ENCODE measurements around the gene PACRG.
A peak's percentile ranks its signal among the peaks of the same experiment; 100 is the strongest.

Gene PACRG

GRCh38 chr6:163347021-163347446, 619.3 kb downstream of the PACRG start:
- no peak overlapping the region for H3K27ac ChIP-seq (ENCODE audit: low read depth, low read length)

GRCh38 chr6:163348789-163349680, 621.3 kb downstream of the PACRG start:
- Histone ChIP-seq H2BK5ac (ENCODE audit: low read depth, low read length, poor library complexity) (no peak overlapping the region), H2BK120ac (ENCODE audit: insufficient read depth, low read length, poor library complexity) (no peak overlapping the region), H3K79me1 (ENCODE audit: low read length) (peaks cover 15% of the 10 kb centered on the region), H3K18ac (ENCODE audit: low read length) (no peak overlapping the region), H4K91ac (ENCODE audit: low read depth, low read length) (no peak overlapping the region), H3K14ac (ENCODE audit: low read length) (no peak overlapping the region), H2BK12ac (ENCODE audit: low read length) (no peak overlapping the region), H3K4ac (ENCODE audit: low read depth, low read length) (no peak overlapping the region), H3K9ac (ENCODE audit: low read length) (no peak overlapping the region), H3K4me1 (ENCODE audit: control insufficient read depth in 1 of 2, insufficient read depth in 2 of 2, low read length in 2 of 2) (peaks cover 15% of the 10 kb centered on the region in 2 experiments), H3K4me2 (ENCODE audit: low read length) (no peak overlapping the region), H3K79me2 (ENCODE audit: control insufficient read depth, insufficient read depth, low read length, poor library complexity) (no peaks in the 10 kb centered on the region), H3K9me3 (ENCODE audit: insufficient read depth, low read depth, low read length) (no peaks in the 10 kb centered on the region), H2AFZ (ENCODE audit: insufficient read depth, low read length, poor library complexity) (no peak overlapping the region), H3K27me3 (ENCODE audit: insufficient read depth, low read length) (no peaks in the 10 kb centered on the region), H3K36me3 (ENCODE audit: control insufficient read depth in 1 of 2, insufficient read depth in 2 of 2, low read length in 2 of 2) (no peaks in the 10 kb centered on the region), H3K4me3 (ENCODE audit: low read depth, low read length) (no peak overlapping the region), H3K23ac (ENCODE audit: low read length) (no peak overlapping the region), H3K27ac (ENCODE audit: low read depth, low read length) (no peak overlapping the region), H4K8ac (ENCODE audit: low read depth, low read length) (no peak overlapping the region), H4K12ac (ENCODE audit: low read depth, low read length) (no peak overlapping the region), H2AK5ac (ENCODE audit: low read length) (no peak overlapping the region)
- DNase-seq, result no peak
- no CpG with 5 or more reads among the region's 9 CpGs for WGBS (ENCODE audit: extremely low coverage, insufficient coverage, insufficient read length)

More at GRCh38 chr6:163347021-163347446, 619.3 kb downstream of the PACRG start:
- Histone ChIP-seq H3K4me3 (ENCODE audit: low read depth, low read length) (no peak overlapping the region), H2BK5ac (ENCODE audit: low read depth, low read length, poor library complexity) (no peak overlapping the region), H3K4me2 (ENCODE audit: low read length) (no peak overlapping the region), H3K14ac (ENCODE audit: low read length) (no peak overlapping the region), H2AK5ac (ENCODE audit: low read length) (no peak overlapping the region), H3K18ac (ENCODE audit: low read length) (no peak overlapping the region), H3K23ac (ENCODE audit: low read length) (no peak overlapping the region), H3K4ac (ENCODE audit: low read depth, low read length) (no peak overlapping the region), H3K9me3 (ENCODE audit: insufficient read depth, low read depth, low read length) (no peaks in the 10 kb centered on the region), H4K8ac (ENCODE audit: low read depth, low read length) (no peak overlapping the region), H3K27me3 (ENCODE audit: insufficient read depth, low read length) (no peaks in the 10 kb centered on the region), H2BK12ac (ENCODE audit: low read length) (no peak overlapping the region), H3K4me1 (ENCODE audit: control insufficient read depth in 1 of 2, insufficient read depth in 2 of 2, low read length in 2 of 2) (peaks cover 4 to 7% of the 10 kb centered on the region in 2 experiments), H3K79me1 (ENCODE audit: low read length) (peaks cover 6% of the 10 kb centered on the region), H4K91ac (ENCODE audit: low read depth, low read length) (no peak overlapping the region), H2AFZ (ENCODE audit: insufficient read depth, low read length, poor library complexity) (peak overlapping the region; percentile 23), H4K12ac (ENCODE audit: low read depth, low read length) (no peak overlapping the region), H3K9ac (ENCODE audit: low read length) (no peak overlapping the region), H3K36me3 (ENCODE audit: control insufficient read depth in 1 of 2, insufficient read depth in 2 of 2, low read length in 2 of 2) (no peaks in the 10 kb centered on the region), H2BK120ac (ENCODE audit: insufficient read depth, low read length, poor library complexity) (no peak overlapping the region), H3K79me2 (ENCODE audit: control insufficient read depth, insufficient read depth, low read length, poor library complexity) (no peaks in the 10 kb centered on the region)
- WGBS (ENCODE audit: extremely low coverage, insufficient coverage, insufficient read length), result no CpG with 5 or more reads among the region's 12 CpGs
- peak in 1 of 2 donors; percentile 16 for DNase-seq

- H3K9ac ChIP-seq (ENCODE audit: low read length), result no peak overlapping the region
- peaks cover 16% of the 10 kb centered on the region for H3K79me1 ChIP-seq (ENCODE audit: low read length)
- no peaks in the 10 kb centered on the region for H3K36me3 ChIP-seq (ENCODE audit: control insufficient read depth in 1 of 2, insufficient read depth in 2 of 2, low read length in 2 of 2)
- no peak overlapping the region for H3K4ac ChIP-seq (ENCODE audit: low read depth, low read length)
- no peak overlapping the region for H3K14ac ChIP-seq (ENCODE audit: low read length)
- no peak overlapping the region for H4K12ac ChIP-seq (ENCODE audit: low read depth, low read length)
- no CpG with 5 or more reads among the region's 8 CpGs for WGBS (ENCODE audit: extremely low coverage, insufficient coverage, insufficient read length)
- no peak overlapping the region for H3K23ac ChIP-seq (ENCODE audit: low read length)
- H3K27ac ChIP-seq (ENCODE audit: low read depth, low read length), result no peak overlapping the region
- no peak overlapping the region for H2BK5ac ChIP-seq (ENCODE audit: low read depth, low read length, poor library complexity)
- no peak overlapping the region for H2BK120ac ChIP-seq (ENCODE audit: insufficient read depth, low read length, poor library complexity)
- no peaks in the 10 kb centered on the region for H3K27me3 ChIP-seq (ENCODE audit: insufficient read depth, low read length)
- peaks cover 16 to 19% of the 10 kb centered on the region in 2 experiments for H3K4me1 ChIP-seq (ENCODE audit: control insufficient read depth in 1 of 2, insufficient read depth in 2 of 2, low read length in 2 of 2)
- H2BK12ac ChIP-seq (ENCODE audit: low read length), result no peak overlapping the region
- H3K9me3 ChIP-seq (ENCODE audit: insufficient read depth, low read depth, low read length), result no peaks in the 10 kb centered on the region
- H3K4me3 ChIP-seq (ENCODE audit: low read depth, low read length), result no peak overlapping the region
- H3K79me2 ChIP-seq (ENCODE audit: control insufficient read depth, insufficient read depth, low read length, poor library complexity), result no peaks in the 10 kb centered on the region
- DNase-seq, result no peak
- no peak overlapping the region for H2AFZ ChIP-seq (ENCODE audit: insufficient read depth, low read length, poor library complexity)
- H4K91ac ChIP-seq (ENCODE audit: low read depth, low read length), result no peak overlapping the region
- no peak overlapping the region for H3K18ac ChIP-seq (ENCODE audit: low read length)
- no peak overlapping the region for H2AK5ac ChIP-seq (ENCODE audit: low read length)
- no peak overlapping the region for H4K8ac ChIP-seq (ENCODE audit: low read depth, low read length)
- H3K4me2 ChIP-seq (ENCODE audit: low read length), result no peak overlapping the region
These were observed 621.9 kb downstream of the PACRG start for GRCh38 chr6:163349696-163350095.

- Histone ChIP-seq H3K27ac (ENCODE audit: low read depth, low read length) (no peak overlapping the region), H4K12ac (ENCODE audit: low read depth, low read length) (no peak overlapping the region), H2BK12ac (ENCODE audit: low read length) (peak overlapping the region; percentile 25), H3K4me3 (ENCODE audit: low read depth, low read length) (no peak overlapping the region), H3K79me1 (ENCODE audit: low read length) (peaks cover 25% of the 10 kb centered on the region), H4K8ac (ENCODE audit: low read depth, low read length) (no peak overlapping the region), H2AK5ac (ENCODE audit: low read length) (peak overlapping the region; percentile 39), H3K14ac (ENCODE audit: low read length) (no peak overlapping the region), H3K27me3 (ENCODE audit: insufficient read depth, low read length) (no peaks in the 10 kb centered on the region), H3K18ac (ENCODE audit: low read length) (no peak overlapping the region), H2AFZ (ENCODE audit: insufficient read depth, low read length, poor library complexity) (no peak overlapping the region), H2BK120ac (ENCODE audit: insufficient read depth, low read length, poor library complexity) (peak overlapping the region; percentile 55), H3K9me3 (ENCODE audit: insufficient read depth, low read depth, low read length) (no peaks in the 10 kb centered on the region), H3K4ac (ENCODE audit: low read depth, low read length) (peak overlapping the region; percentile 8), H3K79me2 (ENCODE audit: control insufficient read depth, insufficient read depth, low read length, poor library complexity) (no peaks in the 10 kb centered on the region), H3K9ac (ENCODE audit: low read length) (no peak overlapping the region), H3K4me1 (ENCODE audit: control insufficient read depth in 1 of 2, insufficient read depth in 2 of 2, low read length in 2 of 2) (peaks cover 27 to 29% of the 10 kb centered on the region in 2 experiments), H3K23ac (ENCODE audit: low read length) (no peak overlapping the region), H2BK5ac (ENCODE audit: low read depth, low read length, poor library complexity) (peak overlapping the region; percentile 22), H3K36me3 (ENCODE audit: control insufficient read depth in 1 of 2, insufficient read depth in 2 of 2, low read length in 2 of 2) (no peaks in the 10 kb centered on the region), H3K4me2 (ENCODE audit: low read length) (no peak overlapping the region), H4K91ac (ENCODE audit: low read depth, low read length) (peak overlapping the region; percentile 50)
- WGBS (ENCODE audit: extremely low coverage, insufficient coverage, insufficient read length), result no CpG with 5 or more reads among the region's 6 CpGs
- DNase-seq, result no peak
These were observed 623.2 kb downstream of the PACRG start for GRCh38 chr6:163351013-163351412.
